GM19395 (cell line): ENCODE results near the gene PHF21A.

Source experiments
- ATAC-seq: cut with Tn5 transposase; IDR thresholded peaks from one replicate; pipeline ENCODE4 v1.9.1; 2021; ENCODE audit warnings: mild to moderate bottlenecking, moderate library complexity; ENCODE audit not compliant: unreplicated experiment

The PHF21A gene

DNA sequence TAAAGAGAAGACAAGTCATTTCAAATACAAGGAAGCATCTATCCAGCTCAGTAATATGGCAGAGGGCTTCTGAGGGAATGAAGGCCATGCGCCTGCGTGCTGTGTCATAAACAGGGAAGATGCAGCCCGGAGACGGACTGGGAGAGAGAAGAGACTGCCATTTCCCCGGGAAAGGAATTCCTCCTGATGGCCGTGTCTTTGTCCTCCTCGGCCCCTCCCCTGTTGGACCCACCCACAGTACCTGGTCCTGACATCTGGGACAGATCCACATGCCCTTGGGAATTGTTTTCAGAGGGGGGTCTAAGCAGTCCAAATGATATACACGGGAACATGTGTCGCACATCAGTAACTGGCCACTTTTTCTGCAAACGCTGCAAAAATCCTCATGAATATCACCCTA, 183.3 kb downstream of the PHF21A start:
- ATAC-seq = no peak

DNA sequence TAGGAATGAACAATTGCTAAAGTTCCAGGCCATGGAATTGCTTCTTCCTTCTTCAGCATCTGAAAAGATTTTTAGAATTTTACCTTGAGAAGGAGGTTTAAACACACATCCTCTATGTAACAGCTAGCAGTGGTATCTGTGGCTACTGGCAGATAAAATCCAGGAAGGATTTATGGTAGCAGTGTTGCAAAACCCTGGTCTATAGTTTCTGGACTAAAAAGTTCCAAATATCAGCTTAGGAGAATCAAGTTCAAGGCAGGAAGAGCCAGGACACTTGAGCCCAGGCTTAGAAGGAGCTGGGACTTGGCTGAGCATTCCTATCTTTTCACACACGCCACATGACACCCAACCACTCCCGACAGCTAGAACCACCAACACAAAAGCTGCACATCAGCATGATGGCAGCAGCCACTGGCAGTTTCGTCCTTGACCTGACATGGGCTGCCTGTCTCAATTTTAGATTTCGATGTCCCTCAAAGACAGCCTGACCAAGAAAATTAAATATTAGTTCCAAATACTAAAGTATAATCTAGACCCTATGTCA, 184.7 kb downstream of the PHF21A start:
- no peak for ATAC-seq

DNA sequence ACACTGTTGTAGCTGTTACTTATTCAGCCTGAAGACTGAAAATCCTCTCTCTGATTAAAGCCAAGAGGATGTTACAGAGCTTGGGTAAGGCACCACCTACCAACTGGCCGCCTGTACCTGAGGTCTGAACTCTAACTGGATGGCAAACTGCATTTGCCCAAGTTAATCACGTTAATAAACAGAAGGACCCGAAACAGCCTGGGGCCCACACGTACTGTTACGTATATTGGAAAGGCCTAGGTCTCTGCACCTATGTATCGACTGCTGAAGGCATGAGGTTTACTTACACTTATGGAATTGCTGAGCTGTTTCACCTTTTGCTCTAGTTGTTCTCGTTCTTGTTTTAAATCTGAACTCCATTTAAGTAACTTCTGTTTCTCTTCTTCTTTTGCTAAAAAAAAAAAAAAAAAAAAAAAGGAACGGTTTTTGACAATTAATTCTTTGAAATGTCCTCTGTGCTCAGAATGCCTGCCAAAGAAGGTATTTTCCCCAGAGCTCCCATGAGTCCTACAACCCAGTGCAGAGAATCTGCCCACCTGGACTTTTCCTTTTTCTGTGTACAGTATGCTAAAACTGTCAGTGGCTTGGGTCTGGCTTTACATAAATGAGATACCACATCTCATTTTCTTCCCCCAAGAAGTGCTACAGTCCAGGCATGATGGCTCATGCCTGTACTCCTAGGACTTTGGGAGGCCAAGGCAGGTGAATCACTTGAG, 185.7 kb downstream of the PHF21A start:
- ATAC-seq = no peak

DNA sequence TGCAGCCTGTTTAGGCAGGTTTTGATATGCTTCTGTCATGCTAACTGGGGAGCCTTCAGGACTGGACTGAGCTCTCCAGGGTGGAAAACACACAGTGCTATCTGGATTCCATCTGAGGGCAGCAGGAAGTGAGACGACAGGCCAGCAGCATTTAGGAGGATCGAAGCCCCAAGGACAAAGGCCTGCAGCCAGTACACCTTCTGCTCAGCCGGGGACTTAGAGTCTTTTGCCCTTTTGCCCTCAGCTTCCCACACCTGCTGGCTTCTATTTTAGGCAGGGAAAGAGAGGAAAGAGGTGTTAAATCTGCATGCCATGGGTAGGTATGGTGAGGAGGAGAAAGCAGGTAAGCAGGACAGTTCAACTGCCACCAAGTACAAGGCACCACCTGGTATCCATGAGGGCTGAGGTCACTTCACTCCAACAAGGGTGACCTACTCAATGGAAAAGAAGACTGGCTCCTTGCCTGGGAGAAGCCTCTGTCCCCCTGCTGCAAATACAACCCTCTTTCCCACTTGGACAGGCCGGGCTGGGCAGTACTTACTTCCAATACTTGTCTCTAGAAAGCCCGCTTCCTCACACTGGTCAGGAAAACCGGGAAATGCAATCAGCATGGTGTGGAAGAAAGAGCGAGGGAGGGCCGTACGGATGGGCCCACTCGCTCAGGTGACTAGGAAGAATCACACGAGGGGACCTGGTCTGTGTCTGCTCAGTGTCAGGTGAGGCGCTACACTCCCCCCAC, 186.5 kb downstream of the PHF21A start:
- no peak for ATAC-seq

DNA sequence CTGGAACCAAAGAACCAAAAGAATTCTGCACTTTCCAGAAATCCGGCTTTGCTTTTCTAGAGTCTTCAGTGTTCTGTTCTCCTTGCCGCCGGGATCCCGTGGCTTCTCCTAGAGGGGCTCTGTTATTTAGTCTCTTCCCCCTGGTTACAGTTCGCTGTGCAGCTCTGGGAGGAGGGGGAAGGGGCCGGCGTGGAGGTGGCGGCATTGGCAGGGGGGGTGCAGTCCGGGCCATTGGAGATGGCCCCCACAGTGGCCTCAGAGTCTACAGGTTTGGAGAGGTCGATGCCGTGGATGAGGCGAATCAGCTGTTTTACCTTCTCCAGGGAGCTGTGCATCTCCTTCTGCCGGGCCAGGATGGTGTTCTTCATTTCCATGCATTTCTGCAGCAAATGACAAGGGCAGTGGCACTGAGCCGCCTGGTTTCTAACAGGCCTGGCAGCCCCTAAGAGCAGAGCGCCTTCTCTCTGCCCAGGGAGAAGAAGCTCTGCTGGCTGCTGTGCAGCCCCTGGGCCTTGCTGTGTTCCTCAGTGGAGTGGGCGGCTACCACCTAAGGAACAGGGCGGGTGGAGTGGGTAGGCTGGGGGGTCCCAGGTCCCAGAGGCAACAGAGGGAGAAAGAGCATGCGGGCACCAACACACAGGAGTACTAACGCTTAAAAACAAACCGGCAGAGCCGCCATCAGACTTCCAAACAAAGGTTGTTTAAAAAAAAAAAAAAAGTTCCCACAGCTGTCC, 187.2 kb downstream of the PHF21A start:
- ATAC-seq = no peak

DNA sequence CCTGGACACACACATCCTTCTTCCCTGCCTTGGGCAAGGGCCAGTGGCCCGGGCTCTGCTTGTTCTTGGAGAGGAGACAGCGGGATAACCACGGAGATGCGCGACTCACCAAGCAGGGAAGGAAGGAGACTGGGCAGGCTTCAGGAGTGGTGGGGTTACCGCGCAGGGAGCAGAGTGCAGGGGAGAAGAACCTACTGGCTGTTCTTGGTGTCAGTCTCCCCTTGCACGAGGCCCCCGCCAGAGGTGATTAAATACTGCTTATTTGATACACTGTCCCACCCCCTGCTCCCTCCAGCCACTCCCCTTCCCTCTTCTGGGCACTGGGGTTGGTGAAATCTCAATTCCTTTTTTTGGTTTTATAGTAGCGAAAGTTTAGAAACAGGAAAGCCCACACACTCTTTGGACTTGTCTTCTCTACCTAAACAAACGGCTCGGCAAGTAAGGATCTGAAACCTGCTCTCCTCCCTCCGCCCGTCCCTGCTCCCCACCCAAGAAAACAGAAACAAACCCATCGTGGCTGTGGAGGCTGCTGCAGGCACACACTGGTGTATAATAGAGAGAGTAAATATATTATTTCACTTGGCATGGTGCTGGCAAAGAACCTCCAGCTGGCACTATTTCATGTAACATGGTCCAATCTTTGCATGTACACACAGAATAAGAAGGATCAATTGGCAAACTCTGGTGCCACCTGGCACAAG, 188.0 kb downstream of the PHF21A start:
- no peak for ATAC-seq

DNA sequence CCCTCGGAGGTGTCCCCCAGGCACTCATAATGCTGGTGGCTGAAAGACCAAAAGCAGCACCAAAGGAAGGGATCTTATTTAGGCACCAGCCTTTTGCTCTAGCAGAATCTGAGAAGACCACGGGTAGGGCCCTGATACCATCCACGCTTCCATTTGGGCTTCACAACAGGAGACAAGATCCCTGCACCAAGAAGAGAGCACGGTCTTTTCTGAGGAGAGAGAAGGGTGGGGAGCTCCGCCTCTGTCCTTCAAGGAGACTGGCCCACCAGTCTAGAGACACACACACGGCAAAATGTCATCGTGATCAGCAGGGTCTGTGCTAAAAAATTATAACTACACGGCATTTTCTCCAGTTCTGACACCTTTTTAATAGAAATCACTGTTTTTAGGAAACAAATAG, 189.0 kb downstream of the PHF21A start:
- ATAC-seq = no peak

DNA sequence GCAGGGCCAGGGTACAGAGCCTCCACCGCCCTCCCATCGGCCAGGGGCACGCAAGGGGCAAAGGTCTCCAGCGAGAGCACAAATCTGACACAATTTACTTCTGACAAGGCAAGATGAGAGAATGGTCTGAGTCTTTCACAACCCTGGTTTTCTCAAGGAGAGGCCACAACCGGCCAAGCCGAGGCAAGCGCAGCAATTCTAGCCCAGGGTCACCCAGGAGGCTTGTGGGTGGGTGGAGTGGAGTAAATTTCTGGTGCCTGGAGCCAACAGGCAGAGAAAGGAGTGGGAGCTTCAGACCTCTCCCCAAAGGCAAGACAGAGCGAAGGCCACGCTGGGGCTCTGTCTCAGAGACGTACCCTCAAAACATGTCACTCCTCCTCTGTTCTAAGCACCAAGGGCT, 189.5 kb downstream of the PHF21A start:
- ATAC-seq = no peak

DNA sequence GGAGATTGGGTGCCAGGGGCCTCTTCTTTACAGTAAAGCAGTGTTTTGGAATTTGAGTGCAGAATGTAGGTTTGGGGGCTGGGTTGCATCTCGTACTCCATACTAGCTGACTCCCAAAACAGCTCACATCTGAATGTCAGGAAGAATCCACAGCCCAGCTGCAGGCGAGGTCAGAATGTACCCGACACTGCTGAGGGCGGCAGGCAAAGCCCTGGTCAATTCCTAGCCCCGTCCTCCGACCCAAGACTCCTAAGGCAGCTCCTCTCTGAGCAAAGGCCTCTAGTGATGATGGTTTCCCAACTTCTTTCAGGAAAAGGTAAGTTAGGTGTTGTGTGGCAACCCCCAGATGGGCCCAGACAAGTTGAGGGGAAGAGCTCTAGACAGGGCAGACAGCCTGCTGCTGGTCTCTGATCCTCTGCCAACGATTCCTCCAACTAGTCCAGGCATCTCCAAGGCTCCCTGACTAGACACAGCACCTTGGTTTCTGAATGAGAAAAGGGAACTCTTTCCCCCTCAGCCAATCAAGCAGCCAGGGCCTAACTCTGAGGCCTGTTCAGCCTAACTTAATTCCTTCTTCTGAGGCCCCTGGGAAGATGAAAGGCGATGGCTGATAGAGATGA, 190.2 kb downstream of the PHF21A start:
- no peak for ATAC-seq

DNA sequence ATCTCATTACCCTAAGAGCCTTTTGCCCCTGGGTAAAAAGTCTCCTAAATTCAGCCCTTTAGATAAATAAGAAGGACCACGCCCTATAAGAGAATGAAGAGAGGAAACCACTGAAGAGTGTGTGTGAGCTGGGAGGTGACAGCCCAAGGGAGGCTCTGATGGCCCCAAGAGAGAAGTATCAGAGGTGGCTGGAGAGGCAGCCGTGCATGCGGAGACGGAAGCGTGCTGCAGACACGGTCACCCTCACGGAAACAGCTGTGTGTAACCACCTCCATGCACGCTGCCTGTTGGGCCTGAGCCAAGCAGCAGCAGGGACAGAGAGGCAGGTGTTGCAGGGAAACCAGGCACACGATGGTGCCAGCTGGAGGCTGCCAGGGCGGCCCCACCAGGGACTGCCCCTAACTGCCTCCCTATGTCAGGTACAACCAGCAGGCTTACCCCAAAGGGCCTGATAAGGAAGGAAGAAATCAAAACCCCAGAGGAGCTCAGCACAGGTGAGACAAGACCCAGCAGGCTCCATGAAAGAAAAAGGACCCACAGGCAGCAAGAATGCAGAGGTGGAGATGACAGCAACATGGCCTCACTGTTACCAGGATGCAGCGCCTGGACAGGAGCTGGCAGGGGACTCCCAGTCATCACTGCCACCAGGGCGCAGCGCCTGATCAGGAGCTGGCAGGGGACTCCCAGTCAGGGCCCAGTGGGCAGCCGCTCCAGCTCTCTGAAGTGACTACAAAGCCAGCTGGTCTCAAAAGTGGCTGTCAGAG, 191.0 kb downstream of the PHF21A start:
- ATAC-seq = peak; percentile 96

DNA sequence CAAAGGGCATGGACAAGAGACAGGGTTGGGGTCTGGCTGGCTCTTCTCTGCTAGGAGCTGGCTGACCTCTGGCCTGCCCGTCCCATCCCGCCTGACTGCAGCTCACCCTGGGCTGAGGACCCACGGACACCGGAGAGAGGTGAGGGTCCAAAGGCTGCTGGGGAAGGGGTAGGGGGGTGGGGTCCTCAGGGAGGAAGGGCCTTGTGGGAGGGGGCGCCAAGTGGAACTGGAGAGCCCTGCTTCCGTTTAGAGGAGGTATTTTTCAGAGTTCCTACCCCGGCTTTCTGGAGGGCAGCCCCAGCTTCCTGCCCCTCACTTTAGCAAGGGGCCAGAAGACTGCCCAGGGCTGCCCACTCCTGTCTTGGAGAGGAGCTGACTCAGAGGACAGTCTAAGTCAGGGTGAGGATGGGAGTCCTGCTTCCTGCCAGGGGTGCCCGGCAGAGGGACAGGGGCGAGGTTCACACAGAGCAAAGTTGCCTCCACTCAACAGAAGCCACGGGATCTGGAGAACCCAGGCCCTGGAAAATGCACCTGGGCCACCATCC, 191.7 kb downstream of the PHF21A start:
- ATAC-seq = peak; percentile 23

DNA sequence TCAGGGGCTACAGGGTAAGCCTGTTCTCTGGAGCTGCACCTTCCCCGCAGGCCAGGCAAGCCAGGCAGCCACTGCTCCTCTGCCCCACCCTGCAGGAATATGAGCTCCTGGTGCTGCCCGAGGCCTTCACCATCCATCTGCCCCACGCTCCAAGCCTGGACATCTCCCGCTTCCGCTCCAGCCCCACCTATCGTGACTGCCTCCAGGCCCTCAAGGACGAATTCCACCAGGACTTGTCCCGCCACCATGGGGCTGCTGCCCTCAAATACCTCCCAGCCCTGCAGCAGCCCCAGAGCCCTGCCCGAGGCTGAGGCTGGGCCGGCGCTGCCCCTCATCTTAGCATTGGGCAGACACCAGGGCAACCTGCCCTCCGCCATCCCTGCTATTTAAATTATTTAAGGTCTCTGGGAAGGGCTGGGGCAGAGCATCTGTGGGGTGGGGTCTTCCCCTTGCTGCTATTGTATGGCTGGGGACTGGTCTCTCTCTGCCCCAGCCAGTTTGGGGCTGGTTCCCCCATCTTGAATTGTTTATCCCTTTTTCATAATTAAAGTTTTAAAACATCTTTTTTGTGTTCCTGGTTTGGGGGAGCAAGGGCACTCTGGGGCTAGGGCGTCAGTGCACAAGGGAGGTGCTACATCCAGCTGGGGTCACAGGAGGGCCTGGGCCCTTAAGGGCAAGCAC, 192.6 kb downstream of the PHF21A start:
- no peak for ATAC-seq

DNA sequence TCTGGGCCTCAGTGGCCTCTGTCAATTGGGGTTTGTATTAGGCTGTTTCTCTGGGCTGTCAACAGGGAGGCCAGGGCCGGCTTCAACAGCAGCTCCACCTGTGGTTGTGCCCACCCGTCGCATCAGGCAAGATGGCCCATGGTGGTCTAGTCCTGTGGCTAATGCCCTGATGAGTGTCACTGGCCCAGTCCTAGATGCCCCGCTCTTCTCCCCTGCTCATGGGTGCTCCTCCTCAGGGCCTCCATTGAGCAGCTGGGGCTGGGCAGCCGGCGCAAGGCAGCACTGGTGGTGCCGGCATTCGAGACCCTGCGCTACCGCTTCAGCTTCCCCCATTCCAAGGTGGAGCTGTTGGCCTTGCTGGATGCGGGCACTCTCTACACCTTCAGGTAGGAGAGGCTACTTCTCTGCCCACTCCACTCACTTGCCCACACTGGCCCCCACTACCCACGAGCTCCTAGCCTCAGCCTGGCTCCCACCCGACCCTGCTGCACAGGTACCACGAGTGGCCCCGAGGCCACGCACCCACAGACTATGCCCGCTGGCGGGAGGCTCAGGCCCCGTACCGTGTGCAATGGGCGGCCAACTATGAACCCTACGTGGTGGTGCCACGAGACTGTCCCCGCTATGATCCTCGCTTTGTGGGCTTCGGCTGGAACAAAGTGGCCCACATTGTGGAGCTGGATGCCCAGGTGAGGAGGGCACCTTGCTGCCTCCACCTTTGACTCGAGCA, 193.4 kb downstream of the PHF21A start:
- no peak for ATAC-seq

DNA sequence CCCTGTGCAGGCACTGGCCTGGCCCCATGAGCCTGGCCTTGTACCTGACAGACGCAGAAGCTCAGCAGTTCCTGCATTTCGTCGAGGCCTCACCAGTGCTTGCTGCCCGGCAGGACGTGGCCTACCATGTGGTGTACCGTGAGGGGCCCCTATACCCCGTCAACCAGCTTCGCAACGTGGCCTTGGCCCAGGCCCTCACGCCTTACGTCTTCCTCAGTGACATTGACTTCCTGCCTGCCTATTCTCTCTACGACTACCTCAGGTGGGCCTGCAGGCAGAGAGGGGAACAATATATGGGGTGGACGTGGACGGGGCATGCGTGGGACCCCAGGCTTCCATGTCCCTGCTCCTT, 193.9 kb downstream of the PHF21A start:
- no peak for ATAC-seq

DNA sequence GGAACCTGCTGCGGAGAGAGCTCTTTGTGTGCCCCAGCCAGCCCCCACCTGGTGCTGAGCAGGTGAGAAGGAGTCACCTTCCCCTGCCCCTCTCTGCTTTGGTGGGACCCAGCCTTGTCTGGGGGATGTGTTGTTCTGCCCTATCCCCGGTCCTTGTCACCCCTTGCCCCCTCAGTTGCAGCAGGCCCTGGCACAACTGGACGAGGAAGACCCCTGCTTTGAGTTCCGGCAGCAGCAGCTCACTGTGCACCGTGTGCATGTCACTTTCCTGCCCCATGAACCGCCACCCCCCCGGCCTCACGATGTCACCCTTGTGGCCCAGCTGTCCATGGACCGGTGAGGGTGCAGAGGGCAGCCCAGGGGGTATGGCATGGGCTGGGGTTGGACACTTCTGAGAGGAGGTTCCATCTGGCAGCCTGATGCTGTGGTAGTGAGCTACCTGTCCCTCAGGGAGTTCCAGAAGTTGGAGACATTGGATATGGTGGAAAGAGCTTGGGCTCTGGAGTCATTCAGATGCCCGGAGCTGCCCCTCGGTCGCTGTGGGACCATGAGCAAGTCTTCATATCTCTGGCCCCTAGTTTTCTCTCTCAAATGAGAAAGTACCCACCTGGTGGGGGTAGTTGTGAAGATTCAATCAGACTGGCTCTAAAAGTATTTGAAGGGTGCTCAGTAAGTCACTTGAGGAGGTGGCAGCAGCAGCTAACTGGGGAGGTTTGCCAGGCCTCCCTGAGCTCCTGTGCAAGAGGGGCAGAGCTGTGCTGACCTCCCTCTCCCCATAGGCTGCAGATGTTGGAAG, 194.5 kb downstream of the PHF21A start:
- no peak for ATAC-seq

DNA sequence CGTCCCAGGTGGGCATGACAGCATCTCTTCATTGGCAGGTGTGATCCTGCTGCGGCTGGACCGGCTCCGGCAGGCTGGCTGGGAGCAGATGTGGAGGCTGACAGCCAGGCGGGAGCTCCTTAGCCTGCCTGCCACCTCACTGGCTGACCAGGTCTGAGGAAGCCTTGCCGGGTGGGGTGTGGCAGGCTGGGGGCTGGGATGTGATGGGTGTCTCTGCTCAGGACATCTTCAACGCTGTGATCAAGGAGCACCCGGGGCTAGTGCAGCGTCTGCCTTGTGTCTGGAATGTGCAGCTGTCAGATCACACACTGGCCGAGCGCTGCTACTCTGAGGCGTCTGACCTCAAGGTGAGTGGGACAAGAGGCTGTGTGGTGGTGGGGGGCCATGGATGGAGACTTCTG, 195.3 kb downstream of the PHF21A start:
- ATAC-seq = no peak

DNA sequence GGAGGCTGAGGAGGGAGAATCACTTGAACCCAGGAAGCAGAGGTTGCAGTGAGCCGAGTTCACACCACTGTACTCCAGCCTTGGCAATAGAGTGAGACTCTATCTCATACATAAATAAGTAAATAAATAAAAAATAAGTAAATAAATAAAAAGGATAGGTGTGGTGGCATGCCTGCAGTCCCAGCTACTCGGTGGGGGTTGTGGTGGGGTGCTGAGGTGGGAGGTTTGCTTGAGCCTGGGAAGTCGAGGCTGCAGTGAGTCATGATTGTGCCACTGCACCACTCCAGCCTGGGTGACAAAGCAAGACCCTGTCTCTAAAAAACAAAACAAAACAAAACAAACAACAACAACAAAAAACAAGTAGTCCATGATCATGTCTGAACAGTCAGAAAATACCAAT, 195.7 kb downstream of the PHF21A start:
- ATAC-seq = no peak

DNA sequence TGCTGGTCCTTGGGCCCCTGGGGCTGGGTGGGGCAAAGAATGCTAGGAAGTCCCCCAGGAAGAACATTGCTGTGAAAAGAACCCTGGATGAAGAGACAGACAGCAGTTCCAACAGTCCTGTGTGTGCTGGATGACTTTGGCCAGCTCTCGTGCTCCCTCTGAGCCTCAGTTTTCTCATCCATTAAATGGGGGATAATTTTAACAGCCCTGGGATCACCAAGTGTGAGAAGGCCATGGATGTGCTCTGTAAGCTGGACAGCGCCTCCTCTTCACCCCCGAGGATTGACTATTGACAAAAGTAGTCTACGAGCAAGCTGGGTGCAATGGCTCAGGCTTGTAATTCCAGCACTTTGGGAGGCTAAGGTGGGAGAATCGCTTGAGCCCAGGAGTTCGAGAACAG, 196.3 kb downstream of the PHF21A start:
- ATAC-seq = no peak
